Kidney epithelial cell (primary cell): ENCODE results near the gene RGS17. TPM values are rescaled to one million over a fixed set of nuclear protein-coding genes. Genes with fewer than 3 reads are reported as not detected.

Source experiments
- DNase-seq: peaks from one replicate; pipeline ENCODE4 v3.0.0-alpha.2; 2010; ENCODE audit warnings: low read depth
- H3K27me3 ChIP-seq: 2 replicates; pipeline ENCODE4 v1.6.0; 2011; ENCODE audit warnings: low read length; ENCODE audit not compliant: control insufficient read depth, insufficient read depth
- H3K36me3 ChIP-seq: 2 replicates; pipeline ENCODE4 v1.5.1; 2011; ENCODE audit warnings: low read length; ENCODE audit not compliant: control insufficient read depth, insufficient read depth
- H3K4me3 ChIP-seq: 2 replicates; pipeline ENCODE4 v1.5.1; 2011; ENCODE audit warnings: low read depth, mild to moderate bottlenecking, control low read depth, low read length
- total RNA-seq: library from RNA; depleted of rRNA; stranded (reverse); fragments of >200 nt; gene quantifications from 2 replicates; pipeline ENCODE4 v1.2.3, GENCODE V29; 2015
- TF ChIP-seq, protein P1 (sequence below): IDR thresholded peaks from 2 replicates; pipeline ENCODE4 v1.5.1; 2011; ENCODE audit warnings: mild to moderate bottlenecking, moderate library complexity, low read length, control low read depth, inconsistent platforms; ENCODE audit not compliant: insufficient read depth, poor library complexity, severe bottlenecking

Gene RGS17
- total RNA-seq, 1 donor from 2014 or later, result 11.2 TPM

DNA sequence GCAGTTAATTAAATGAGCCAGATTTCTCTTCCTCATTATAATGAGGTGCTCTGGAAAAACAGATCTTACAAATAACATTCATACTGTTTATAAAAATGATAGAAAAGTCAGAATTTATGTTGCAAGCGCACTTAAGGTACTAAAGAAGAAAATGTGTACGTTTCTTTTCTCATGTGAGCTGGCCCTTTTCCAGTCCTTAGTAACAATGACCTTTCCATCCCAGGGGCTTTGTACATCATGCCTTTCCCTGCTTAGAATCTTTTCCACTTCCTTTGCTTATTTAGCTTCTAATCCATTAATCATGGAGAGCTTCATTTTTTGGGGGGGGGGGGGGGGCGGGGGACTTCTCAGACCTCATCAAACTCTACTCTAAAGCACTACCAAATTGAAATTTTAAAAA is 153.0 kb downstream of the RGS17 start:
- TF ChIP-seq, protein P1, sequence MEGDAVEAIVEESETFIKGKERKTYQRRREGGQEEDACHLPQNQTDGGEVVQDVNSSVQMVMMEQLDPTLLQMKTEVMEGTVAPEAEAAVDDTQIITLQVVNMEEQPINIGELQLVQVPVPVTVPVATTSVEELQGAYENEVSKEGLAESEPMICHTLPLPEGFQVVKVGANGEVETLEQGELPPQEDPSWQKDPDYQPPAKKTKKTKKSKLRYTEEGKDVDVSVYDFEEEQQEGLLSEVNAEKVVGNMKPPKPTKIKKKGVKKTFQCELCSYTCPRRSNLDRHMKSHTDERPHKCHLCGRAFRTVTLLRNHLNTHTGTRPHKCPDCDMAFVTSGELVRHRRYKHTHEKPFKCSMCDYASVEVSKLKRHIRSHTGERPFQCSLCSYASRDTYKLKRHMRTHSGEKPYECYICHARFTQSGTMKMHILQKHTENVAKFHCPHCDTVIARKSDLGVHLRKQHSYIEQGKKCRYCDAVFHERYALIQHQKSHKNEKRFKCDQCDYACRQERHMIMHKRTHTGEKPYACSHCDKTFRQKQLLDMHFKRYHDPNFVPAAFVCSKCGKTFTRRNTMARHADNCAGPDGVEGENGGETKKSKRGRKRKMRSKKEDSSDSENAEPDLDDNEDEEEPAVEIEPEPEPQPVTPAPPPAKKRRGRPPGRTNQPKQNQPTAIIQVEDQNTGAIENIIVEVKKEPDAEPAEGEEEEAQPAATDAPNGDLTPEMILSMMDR, result no peak
- Histone ChIP-seq H3K36me3 (no peaks in the 10 kb centered on the region), H3K4me3 (no peak overlapping the region), H3K27me3 (no peaks in the 10 kb centered on the region)
- no peak for DNase-seq

DNA sequence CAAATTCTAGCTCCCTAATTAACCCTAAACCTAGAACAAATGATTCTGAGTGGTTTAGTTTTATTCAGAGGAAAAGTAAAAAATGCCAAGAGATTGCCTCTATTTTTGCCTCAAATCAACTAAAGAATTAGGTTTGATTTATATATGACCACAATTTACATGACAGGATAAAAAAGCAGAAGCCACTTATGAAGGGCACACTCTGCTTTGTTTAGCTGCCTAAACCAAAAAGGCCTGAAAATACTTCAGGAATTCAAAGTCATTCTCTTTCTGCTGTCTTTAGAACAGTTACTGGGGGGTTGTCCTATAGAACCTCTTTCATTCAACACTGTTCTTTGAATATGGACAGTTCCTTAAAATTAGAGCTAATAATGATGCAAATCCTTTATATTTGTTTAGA is 153.5 kb downstream of the RGS17 start:
- TF ChIP-seq, protein P1, result no peak
- Histone ChIP-seq H3K36me3 (no peaks in the 10 kb centered on the region), H3K27me3 (no peaks in the 10 kb centered on the region), H3K4me3 (no peak overlapping the region)
- no peak for DNase-seq

- Histone ChIP-seq H3K4me3 (no peak overlapping the region), H3K36me3 (no peaks in the 10 kb centered on the region), H3K27me3 (no peaks in the 10 kb centered on the region)
- no peak for DNase-seq
- TF ChIP-seq, protein P1, result no peak
Measured at GRCh38 chr6:152976749-152977148, 154.3 kb downstream of the RGS17 start.

- H3K36me3 ChIP-seq, result no peaks in the 10 kb centered on the region
Measured at GRCh38 chr6:152975204-152975915, 155.7 kb downstream of the RGS17 start.

GRCh38 chr6:152973916-152974315 is 157.2 kb downstream of the RGS17 start:
- H3K27me3 ChIP-seq, result no peaks in the 10 kb centered on the region
- no peaks in the 10 kb centered on the region for H3K36me3 ChIP-seq
- no peak overlapping the region for H3K4me3 ChIP-seq
- DNase-seq, result no peak
- TF ChIP-seq, protein P1, result no peak

More at GRCh38 chr6:152975204-152975915, 155.7 kb downstream of the RGS17 start:
- TF ChIP-seq, protein P1, result no peak
- H3K4me3 ChIP-seq, result no peak overlapping the region
- no peaks in the 10 kb centered on the region for H3K27me3 ChIP-seq
- no peak for DNase-seq
